ENCODE data around the gene C1QB.

Gene C1QB

GRCh38 chr1:22688466-22688865 lies 35.4 kb downstream of the C1QB start:
- no peak for DNase-seq (ENCODE audit: low read depth)
- no peak overlapping the region for H3K4me3 ChIP-seq (ENCODE audit: low read depth, low read length)
- TF ChIP-seq CTCF (IDR thresholded peaks at IDR 0.05; ENCODE audit: insufficient read depth, low read depth, low read length, missing control alignments): no peak

- no peak overlapping the region for H3K4me3 ChIP-seq (ENCODE audit: low read depth, low read length)
- no peak for TF ChIP-seq CTCF (IDR thresholded peaks at IDR 0.05; ENCODE audit: insufficient read depth, low read depth, low read length, missing control alignments)
- no peak for DNase-seq (ENCODE audit: low read depth)
Measured at GRCh38 chr1:22689505-22689904, 36.5 kb downstream of the C1QB start.

GRCh38 chr1:22691031-22691753 lies 38.2 kb downstream of the C1QB start:
- no peak for DNase-seq (ENCODE audit: low read depth)
- no peak for TF ChIP-seq CTCF (IDR thresholded peaks at IDR 0.05; ENCODE audit: insufficient read depth, low read depth, low read length, missing control alignments)
- H3K4me3 ChIP-seq (ENCODE audit: low read depth, low read length): no peak overlapping the region

- DNase-seq (ENCODE audit: low read depth): no peak
- no peak for TF ChIP-seq CTCF (IDR thresholded peaks at IDR 0.05; ENCODE audit: insufficient read depth, low read depth, low read length, missing control alignments)
- no peak overlapping the region for H3K4me3 ChIP-seq (ENCODE audit: low read depth, low read length)
Measured at GRCh38 chr1:22694172-22694571, 41.1 kb downstream of the C1QB start.

- H3K4me3 ChIP-seq (ENCODE audit: low read depth, low read length): no peak overlapping the region
- TF ChIP-seq CTCF (IDR thresholded peaks at IDR 0.05; ENCODE audit: insufficient read depth, low read depth, low read length, missing control alignments): no peak
- no peak for DNase-seq (ENCODE audit: low read depth)
Measured at GRCh38 chr1:22696610-22697009, 43.6 kb downstream of the C1QB start.

GRCh38 chr1:22697980-22698379 lies 44.9 kb downstream of the C1QB start:
- no peak overlapping the region for H3K4me3 ChIP-seq (ENCODE audit: low read depth, low read length)
- TF ChIP-seq CTCF (IDR thresholded peaks at IDR 0.05; ENCODE audit: insufficient read depth, low read depth, low read length, missing control alignments): no peak
- DNase-seq (ENCODE audit: low read depth): no peak
